HG02981 (cell line): ENCODE measurements around the gene JPH4.
"Not testable (repeated sequence)": the region's sequence is repeated elsewhere in the genome, so short reads cannot be mapped to it uniquely, and the experiment has no call there.

Source experiments
- ATAC-seq: cut with Tn5 transposase; IDR thresholded peaks from one replicate; pipeline ENCODE4 v1.9.1; 2021; ENCODE audit warnings: mild to moderate bottlenecking, moderate library complexity; ENCODE audit not compliant: unreplicated experiment

Gene JPH4

GRCh38 chr14:23550131-23550811, 28.3 kb downstream of the JPH4 start:
- ATAC-seq, result no peak

GRCh38 chr14:23548351-23549318, 30.0 kb downstream of the JPH4 start:
- ATAC-seq, result no peak

- ATAC-seq, result no peak
These were observed 30.7 kb downstream of the JPH4 start for GRCh38 chr14:23547924-23548323.

GRCh38 chr14:23546450-23547035, 32.0 kb downstream of the JPH4 start:
- no peak for ATAC-seq

GRCh38 chr14:23545740-23546365, 32.7 kb downstream of the JPH4 start:
- ATAC-seq, result no peak

GRCh38 chr14:23544511-23545447, 33.8 kb downstream of the JPH4 start:
- ATAC-seq, result no peak

- ATAC-seq, result no peak
These were observed 35.2 kb downstream of the JPH4 start for GRCh38 chr14:23543403-23543802.

GRCh38 chr14:23542261-23542660, 36.3 kb downstream of the JPH4 start:
- no peak for ATAC-seq

GRCh38 chr14:23540141-23540469, 38.5 kb downstream of the JPH4 start:
- no peak for ATAC-seq

GRCh38 chr14:23539248-23540140, 39.1 kb downstream of the JPH4 start:
- no peak for ATAC-seq

- no peak for ATAC-seq
These were observed 39.8 kb downstream of the JPH4 start for GRCh38 chr14:23538785-23539184.

GRCh38 chr14:23538050-23538718, 40.4 kb downstream of the JPH4 start:
- no peak for ATAC-seq

GRCh38 chr14:23537351-23538049, 41.1 kb downstream of the JPH4 start:
- no peak for ATAC-seq

GRCh38 chr14:23536906-23537305, 41.7 kb downstream of the JPH4 start:
- ATAC-seq, result not testable (repeated sequence)

- no peak for ATAC-seq
These were observed 42.1 kb downstream of the JPH4 start for GRCh38 chr14:23536494-23536893.

- no peak for ATAC-seq
These were observed 42.6 kb downstream of the JPH4 start for GRCh38 chr14:23535943-23536342.

- no peak for ATAC-seq
These were observed 44.7 kb downstream of the JPH4 start for GRCh38 chr14:23533652-23534435.
